Endodermal cell (in vitro differentiated cells): ENCODE data around the gene PSG6. TPM values are rescaled to one million over a fixed set of nuclear protein-coding genes. Genes with fewer than 3 reads are reported as not detected.
"Not testable (repeated sequence)": the region's sequence is repeated elsewhere in the genome, so short reads cannot be mapped to it uniquely, and the experiment has no call there.

Experiments
- DNase-seq: peaks from one replicate; pipeline ENCODE4 v3.0.0-alpha.2; 2017
- H3K27ac ChIP-seq: 2 replicates; pipeline ENCODE4 v1.5.1; 2013; ENCODE audit warnings: mild to moderate bottlenecking, low read depth, low read length, moderate library complexity
- H3K27me3 ChIP-seq: 2 replicates; pipeline ENCODE4 v1.6.1; 2013; ENCODE audit warnings: mild to moderate bottlenecking, low read length, moderate library complexity; ENCODE audit not compliant: insufficient read depth, control insufficient read depth, poor library complexity, severe bottlenecking
- H3K36me3 ChIP-seq: 2 replicates; pipeline ENCODE4 v1.7.0; 2013; ENCODE audit warnings: mild to moderate bottlenecking, low read length, moderate library complexity; ENCODE audit not compliant: control insufficient read depth, insufficient read depth
- H3K4me1 ChIP-seq: one replicate; pipeline ENCODE4 v1.7.0; 2013; ENCODE audit warnings: low read length; ENCODE audit not compliant: control insufficient read depth, insufficient read depth
- H3K4me3 ChIP-seq: 2 replicates; pipeline ENCODE4 v1.5.1; 2013; ENCODE audit warnings: mild to moderate bottlenecking, low read length, moderate library complexity
- H3K9ac ChIP-seq: 2 replicates; pipeline ENCODE4 v1.6.1; 2013; ENCODE audit warnings: mild to moderate bottlenecking, low read length, moderate library complexity; ENCODE audit not compliant: poor library complexity, severe bottlenecking; ENCODE audit errors: extremely low read depth
- H3K9me3 ChIP-seq: 2 replicates; pipeline ENCODE4 v1.6.1; 2013; ENCODE audit warnings: mild to moderate bottlenecking, low read length, moderate library complexity; ENCODE audit not compliant: control insufficient read depth
- H3K27ac Mint-ChIP-seq: 2 replicates; pipeline ENCODE4 v1.8.0; 2020; ENCODE audit warnings: mixed read lengths
- H3K27me3 Mint-ChIP-seq: 2 replicates; pipeline ENCODE4 v1.8.0; 2021; ENCODE audit warnings: mild to moderate bottlenecking, mixed read lengths; ENCODE audit not compliant: insufficient read depth
- H3K36me3 Mint-ChIP-seq: 2 replicates; pipeline ENCODE4 v1.8.0; 2020; ENCODE audit warnings: low read depth, mixed read lengths
- H3K4me1 Mint-ChIP-seq: 2 replicates; pipeline ENCODE4 v1.8.0; 2020; ENCODE audit warnings: mixed read lengths
- H3K4me3 Mint-ChIP-seq: 2 replicates; pipeline ENCODE4 v1.8.0; 2020; ENCODE audit warnings: mild to moderate bottlenecking, moderate library complexity, mixed read lengths
- H3K9me3 Mint-ChIP-seq: 2 replicates; pipeline ENCODE4 v1.8.0; 2020; ENCODE audit warnings: mild to moderate bottlenecking, mixed read lengths
- WGBS, 2 experiments: methylation state at CpG; one replicate each; pipeline versions ENCODE4 v1.1.5 to v1.1.7; 2013; ENCODE audit warnings: missing lambda C conversion rate in 2 of 2, mixed read lengths in 1 of 2; ENCODE audit not compliant: insufficient coverage in 1 of 2, insufficient read length in 1 of 2; 5-methylcytosine and 5-hydroxymethylcytosine counted together
- total RNA-seq, 2 donors: library from RNA; stranded (reverse); fragmentation: NEBNext Ultra II Directional in 1 of 2; extraction: Animal tissue kit (Norgen Biotek cat#: 25700) in 1 of 2; gene quantifications; 2 replicates in 1 of 2; 3 replicates in 1 of 2; pipeline ENCODE4 v1.2.1, GENCODE V29; 2021
- TF ChIP-seq, protein P1 (sequence below): fragments of 200-600 bp; sonication (generic); conservative IDR thresholded peaks from 2 replicates; pipeline ENCODE4 v1.5.0; 2021; ENCODE audit warnings: antibody characterized with exemption, mild to moderate bottlenecking

The PSG6 gene
- total RNA-seq, 2 donors from 2014 or later: not detected

DNA sequence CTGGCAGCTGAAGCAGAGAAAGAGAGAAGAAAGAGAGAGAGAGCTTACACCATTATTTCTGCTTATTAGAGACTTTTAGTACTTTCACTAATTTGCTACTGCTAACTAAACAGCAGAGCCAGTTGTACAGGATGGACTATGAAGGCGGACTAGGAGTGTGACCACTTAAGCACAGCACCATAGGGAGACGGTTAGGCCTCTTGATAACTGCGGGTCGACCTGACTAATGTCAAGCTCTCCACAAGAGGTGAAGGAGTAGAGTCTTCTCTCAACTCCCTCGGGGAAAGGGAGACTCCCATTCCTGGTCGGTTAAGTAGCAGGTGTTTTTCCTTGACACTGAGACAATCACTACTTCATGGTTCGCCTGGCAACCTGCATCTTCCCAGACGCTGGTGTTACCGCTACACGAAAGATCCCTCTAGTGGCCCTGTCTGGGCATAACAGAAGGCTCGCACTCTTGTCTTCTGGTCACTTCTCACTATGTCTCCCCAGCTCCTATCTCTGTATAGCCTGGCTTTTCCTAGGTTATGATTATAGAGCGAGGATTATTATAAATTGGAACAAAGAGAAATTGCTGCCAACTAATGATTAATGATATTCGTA is 24.6 kb upstream of the PSG6 start:
- H3K36me3 ChIP-seq: no peaks in the 10 kb centered on the region
- no peak overlapping the region for H3K4me3 ChIP-seq
- no peaks in the 10 kb centered on the region for H3K36me3 Mint-ChIP-seq
- H3K9ac ChIP-seq: no peak overlapping the region
- no peaks in the 10 kb centered on the region for H3K4me1 ChIP-seq
- no peak overlapping the region for H3K27ac Mint-ChIP-seq
- H3K9me3 Mint-ChIP-seq: peaks cover 95% of the 10 kb centered on the region
- H3K27me3 Mint-ChIP-seq: no peaks in the 10 kb centered on the region
- no peaks in the 10 kb centered on the region for H3K4me1 Mint-ChIP-seq
- TF ChIP-seq, protein P1, sequence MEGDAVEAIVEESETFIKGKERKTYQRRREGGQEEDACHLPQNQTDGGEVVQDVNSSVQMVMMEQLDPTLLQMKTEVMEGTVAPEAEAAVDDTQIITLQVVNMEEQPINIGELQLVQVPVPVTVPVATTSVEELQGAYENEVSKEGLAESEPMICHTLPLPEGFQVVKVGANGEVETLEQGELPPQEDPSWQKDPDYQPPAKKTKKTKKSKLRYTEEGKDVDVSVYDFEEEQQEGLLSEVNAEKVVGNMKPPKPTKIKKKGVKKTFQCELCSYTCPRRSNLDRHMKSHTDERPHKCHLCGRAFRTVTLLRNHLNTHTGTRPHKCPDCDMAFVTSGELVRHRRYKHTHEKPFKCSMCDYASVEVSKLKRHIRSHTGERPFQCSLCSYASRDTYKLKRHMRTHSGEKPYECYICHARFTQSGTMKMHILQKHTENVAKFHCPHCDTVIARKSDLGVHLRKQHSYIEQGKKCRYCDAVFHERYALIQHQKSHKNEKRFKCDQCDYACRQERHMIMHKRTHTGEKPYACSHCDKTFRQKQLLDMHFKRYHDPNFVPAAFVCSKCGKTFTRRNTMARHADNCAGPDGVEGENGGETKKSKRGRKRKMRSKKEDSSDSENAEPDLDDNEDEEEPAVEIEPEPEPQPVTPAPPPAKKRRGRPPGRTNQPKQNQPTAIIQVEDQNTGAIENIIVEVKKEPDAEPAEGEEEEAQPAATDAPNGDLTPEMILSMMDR: peak; percentile 43
- no peak overlapping the region for H3K27ac ChIP-seq
- no peaks in the 10 kb centered on the region for H3K27me3 ChIP-seq
- WGBS, 2 experiments: 49 to 74% methylated on average over 5 to 11 of the region's 13 CpGs
- H3K9me3 ChIP-seq: no peaks in the 10 kb centered on the region
- no peak for DNase-seq
- no peak overlapping the region for H3K4me3 Mint-ChIP-seq

DNA sequence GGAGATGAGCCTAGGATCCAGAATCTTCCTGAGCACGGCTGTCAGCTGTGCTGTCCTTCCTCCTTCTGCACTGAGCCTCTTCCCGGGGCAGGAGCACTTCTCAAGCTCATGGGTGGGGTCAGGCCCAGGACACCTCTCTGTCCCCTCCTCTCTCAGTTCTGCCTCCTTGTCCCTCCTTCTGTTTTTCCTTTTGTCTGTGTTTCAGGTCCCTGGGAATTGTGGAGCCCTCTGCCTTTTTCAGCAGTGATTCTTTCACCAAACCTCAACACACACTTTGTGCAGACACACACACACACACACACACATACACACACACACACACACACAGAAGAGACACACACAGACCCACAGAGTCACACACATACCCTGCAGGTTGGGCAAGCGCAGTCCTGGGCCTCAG is 19.4 kb upstream of the PSG6 start, which contains the start of gene PSG7:
Gene PSG7, minus strand, starts transcription at position 101 of the 400 bp plus-strand sequence. CDS start 131 bp downstream, outside the sequence.
- not testable (repeated sequence) for H3K27me3 ChIP-seq, H3K27ac Mint-ChIP-seq, H3K9ac ChIP-seq, H3K27ac ChIP-seq, H3K36me3 Mint-ChIP-seq, H3K36me3 ChIP-seq, H3K4me3 ChIP-seq, H3K4me1 ChIP-seq, H3K27me3 Mint-ChIP-seq, H3K4me1 Mint-ChIP-seq, H3K9me3 ChIP-seq, H3K4me3 Mint-ChIP-seq, DNase-seq
- WGBS, 2 experiments: 77 to 81% methylated on average over 2 to 3 of the region's 3 CpGs
- H3K9me3 Mint-ChIP-seq: peaks cover 99% of the 10 kb centered on the region

DNA sequence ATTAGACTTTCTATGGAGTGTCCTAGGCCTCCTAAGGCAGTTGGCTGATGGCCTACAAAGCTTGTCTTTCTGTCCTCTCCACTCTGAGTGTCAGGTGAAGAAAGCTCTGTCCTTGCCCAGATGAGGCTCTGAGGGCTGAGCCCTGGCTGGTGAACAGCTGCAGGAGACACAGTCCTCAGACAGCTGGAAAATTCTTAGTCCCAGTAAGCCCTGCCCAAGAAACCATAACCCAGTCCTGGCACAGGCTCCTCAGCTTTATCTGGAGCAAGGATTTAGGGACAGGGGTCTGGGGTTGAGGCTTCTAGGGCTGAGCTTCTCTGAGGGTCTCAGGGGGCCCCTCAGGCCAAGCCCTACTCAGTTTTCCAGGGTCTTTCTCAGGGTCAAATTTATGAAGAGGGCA is 17.0 kb upstream of the PSG6 start:
- not testable (repeated sequence) for H3K4me3 ChIP-seq, H3K27ac Mint-ChIP-seq, H3K9me3 ChIP-seq, H3K27me3 ChIP-seq, H3K4me3 Mint-ChIP-seq, H3K27ac ChIP-seq, DNase-seq, H3K27me3 Mint-ChIP-seq, H3K4me1 ChIP-seq, H3K36me3 ChIP-seq, H3K9ac ChIP-seq, H3K36me3 Mint-ChIP-seq, H3K4me1 Mint-ChIP-seq
- H3K9me3 Mint-ChIP-seq: peaks cover 98% of the 10 kb centered on the region

DNA sequence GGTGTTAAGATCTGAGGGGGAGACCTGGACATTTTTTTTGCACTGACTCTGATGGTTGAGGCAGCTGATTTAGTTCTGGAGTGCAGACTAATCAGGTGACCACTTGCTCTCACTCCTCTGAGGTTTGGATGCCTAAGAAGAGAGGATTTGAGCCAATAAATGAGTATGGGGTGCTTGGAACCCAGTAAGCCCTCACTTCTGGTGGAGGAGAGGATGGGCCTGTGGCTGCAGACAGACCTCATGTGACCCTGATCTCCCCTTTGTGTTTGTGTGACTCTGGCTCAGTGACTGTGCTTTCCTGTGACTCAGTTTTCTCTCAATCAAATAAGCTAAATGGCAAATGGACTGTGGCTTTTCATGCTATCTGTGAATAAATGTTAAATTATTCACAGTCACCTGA is 16.5 kb upstream of the PSG6 start:
- H3K27ac Mint-ChIP-seq, H3K9me3 ChIP-seq, H3K4me1 ChIP-seq, H3K27me3 Mint-ChIP-seq, H3K36me3 Mint-ChIP-seq, DNase-seq, H3K9ac ChIP-seq, H3K4me3 ChIP-seq, H3K27ac ChIP-seq, H3K4me1 Mint-ChIP-seq, H3K27me3 ChIP-seq, H3K4me3 Mint-ChIP-seq, H3K36me3 ChIP-seq: not testable (repeated sequence)
- H3K9me3 Mint-ChIP-seq: peaks cover 98% of the 10 kb centered on the region

DNA sequence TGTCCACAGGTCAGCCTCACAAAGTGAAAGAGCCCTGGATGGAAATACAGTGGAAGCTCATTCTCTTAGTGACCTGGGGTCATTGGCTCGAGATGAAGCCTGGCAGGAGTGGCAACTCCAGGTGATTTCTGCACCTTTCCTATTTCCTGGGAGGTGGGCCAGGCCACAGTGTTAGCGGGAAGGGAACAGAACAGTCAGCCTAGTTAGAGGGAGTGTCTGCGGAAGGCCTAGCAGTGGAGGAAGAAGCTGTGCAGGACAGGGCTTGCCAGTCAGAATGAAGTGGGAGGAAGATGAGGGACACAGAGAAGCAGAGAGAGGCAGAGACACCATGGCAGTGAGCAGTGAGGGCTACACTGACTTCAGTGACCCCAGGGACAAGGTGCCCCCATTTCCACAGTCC is 15.7 kb upstream of the PSG6 start:
- H3K4me3 ChIP-seq, H3K4me1 ChIP-seq, H3K36me3 Mint-ChIP-seq, H3K4me1 Mint-ChIP-seq, H3K27ac ChIP-seq, H3K9ac ChIP-seq, H3K4me3 Mint-ChIP-seq, H3K27ac Mint-ChIP-seq, H3K27me3 Mint-ChIP-seq, DNase-seq, H3K36me3 ChIP-seq, H3K9me3 ChIP-seq, H3K27me3 ChIP-seq: not testable (repeated sequence)
- peaks cover 98% of the 10 kb centered on the region for H3K9me3 Mint-ChIP-seq
- 78 to 92% methylated on average over 2 to 3 of the region's 3 CpGs for WGBS, 2 experiments

DNA sequence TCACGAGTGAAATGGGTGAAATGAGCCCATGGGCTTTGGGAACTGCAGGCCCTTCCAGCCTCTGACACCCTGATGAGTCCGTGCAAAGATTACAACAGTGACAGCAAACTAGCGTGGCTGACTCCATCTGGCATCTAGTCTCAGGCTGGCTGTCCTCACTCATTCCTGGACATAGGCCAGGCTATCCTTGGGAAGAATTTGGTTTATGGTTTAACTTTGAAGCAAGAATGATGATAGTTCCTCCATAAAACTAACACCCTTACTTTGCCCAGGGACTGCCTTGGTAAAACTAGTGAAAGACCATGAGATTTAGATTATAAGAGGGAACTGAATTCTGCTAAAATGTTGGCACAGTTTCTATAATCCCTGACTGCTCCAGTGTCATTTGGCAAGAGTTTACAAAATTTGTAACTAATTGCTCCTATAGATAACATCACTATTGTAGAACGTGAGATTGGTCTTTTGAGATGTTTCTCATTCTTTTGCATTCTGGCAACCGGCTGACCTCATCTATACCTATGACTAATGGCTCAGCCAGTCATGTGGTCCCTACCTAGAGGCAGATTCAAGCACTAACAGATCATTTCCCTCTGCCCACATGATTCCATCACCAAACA is 14.9 kb upstream of the PSG6 start:
- not testable (repeated sequence) for H3K4me1 Mint-ChIP-seq, H3K27ac ChIP-seq, H3K4me3 ChIP-seq, DNase-seq, H3K27me3 ChIP-seq, H3K9ac ChIP-seq, H3K9me3 ChIP-seq, H3K4me3 Mint-ChIP-seq, H3K27ac Mint-ChIP-seq, H3K4me1 ChIP-seq, H3K36me3 ChIP-seq, H3K27me3 Mint-ChIP-seq, H3K36me3 Mint-ChIP-seq
- 78 to 84% methylated on average over 4 to 5 of the region's 5 CpGs for WGBS, 2 experiments
- H3K9me3 Mint-ChIP-seq: peaks cover 98% of the 10 kb centered on the region
